SH-SY5Y (cell line): ENCODE results near the gene BCKDHB.

Source experiments
- GATA2 ChIP-seq: IDR thresholded peaks from 2 replicates; pipeline ENCODE4 v1.6.1; 2011; ENCODE audit warnings: mild to moderate bottlenecking, low read depth, low read length
- GATA3 ChIP-seq: IDR thresholded peaks from 2 replicates; pipeline ENCODE4 v1.6.1; 2011; ENCODE audit warnings: low read depth, mild to moderate bottlenecking, low read length, moderate library complexity

DNA sequence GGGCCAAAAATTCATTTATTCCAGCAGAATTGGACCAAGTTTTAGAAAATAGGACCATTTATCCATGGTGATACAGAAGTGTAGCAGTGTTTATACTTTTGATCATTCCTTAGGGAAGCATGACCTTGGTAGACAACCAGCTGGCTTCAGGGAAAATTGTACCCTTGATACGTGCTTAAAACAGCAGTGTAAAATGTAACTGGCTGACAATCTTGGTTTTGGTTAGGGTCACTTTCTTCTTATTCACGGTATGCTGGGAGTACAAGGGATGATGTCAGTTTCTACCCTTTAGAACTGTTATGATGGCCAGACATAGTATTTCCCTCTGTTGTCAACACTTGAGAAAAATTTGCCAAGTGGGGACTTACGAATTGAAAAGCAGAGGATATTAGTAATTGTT lies 157.1 kb downstream of the BCKDHB start:
- TF ChIP-seq GATA2 (no peak), GATA3 (no peak)
